ENCODE results near the gene NFXL1. TPM values are rescaled to one million over a fixed set of nuclear protein-coding genes. Genes with fewer than 3 reads are reported as not detected.

The NFXL1 gene
- total and polyA plus RNA-seq, 12 donors = 5.1 to 15.4 (median 7.5) TPM

DNA sequence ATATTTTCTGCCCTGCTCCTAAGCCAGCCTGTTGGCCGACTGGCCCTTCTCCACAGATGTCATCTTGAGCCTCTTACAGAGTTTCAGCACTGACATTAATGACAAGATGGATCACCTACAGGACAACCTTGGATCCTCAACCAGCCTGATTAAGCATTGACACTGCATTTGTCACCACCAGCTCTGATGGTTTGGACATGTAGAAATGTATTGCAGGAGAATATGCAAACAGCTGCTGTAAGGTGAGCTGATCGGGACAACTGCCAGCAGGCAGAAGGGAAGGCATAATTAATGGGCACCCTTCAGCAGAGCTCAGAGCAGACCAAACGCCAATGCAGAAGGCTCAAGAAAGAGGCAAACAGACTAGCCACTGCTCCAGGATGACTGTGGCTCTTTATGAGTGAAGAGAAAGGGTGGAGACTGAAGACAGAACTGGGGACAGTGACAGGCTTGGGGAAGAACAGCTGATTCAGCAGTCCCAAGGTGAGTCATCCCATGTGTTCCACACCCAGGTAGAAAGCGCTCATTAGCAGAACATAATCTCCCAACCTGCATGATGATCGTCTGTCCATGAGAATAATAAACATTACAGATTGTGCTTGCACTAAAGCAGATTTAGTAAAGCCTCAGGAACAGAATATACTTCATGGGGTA, 83.2 kb downstream of the NFXL1 start:
- H3K4me3 ChIP-seq = no peak overlapping the region
- H3K36me3 ChIP-seq (replicated peaks in 1 of 2) = no peaks in the 10 kb centered on the region
- peaks cover 3 to 5% of the 10 kb centered on the region in 2 donors for H3K4me1 ChIP-seq (replicated peaks in 1 of 2)
- H3K27me3 ChIP-seq = no peaks in the 10 kb centered on the region
- 51 to 67% (median 59%) methylated on average over 5 of the region's 5 CpGs for WGBS, 4 donors
- intact Hi-C loops (cut with DNase I) = loop anchor here in 1 of 2 donors (10.0 kb wide), 1 partner anchor 146 kb away; no protein-coding TSS in a partner anchor
- no peaks in the 10 kb centered on the region for H3K9me3 ChIP-seq (replicated peaks in 1 of 3)
- TF ChIP-seq, protein P1, sequence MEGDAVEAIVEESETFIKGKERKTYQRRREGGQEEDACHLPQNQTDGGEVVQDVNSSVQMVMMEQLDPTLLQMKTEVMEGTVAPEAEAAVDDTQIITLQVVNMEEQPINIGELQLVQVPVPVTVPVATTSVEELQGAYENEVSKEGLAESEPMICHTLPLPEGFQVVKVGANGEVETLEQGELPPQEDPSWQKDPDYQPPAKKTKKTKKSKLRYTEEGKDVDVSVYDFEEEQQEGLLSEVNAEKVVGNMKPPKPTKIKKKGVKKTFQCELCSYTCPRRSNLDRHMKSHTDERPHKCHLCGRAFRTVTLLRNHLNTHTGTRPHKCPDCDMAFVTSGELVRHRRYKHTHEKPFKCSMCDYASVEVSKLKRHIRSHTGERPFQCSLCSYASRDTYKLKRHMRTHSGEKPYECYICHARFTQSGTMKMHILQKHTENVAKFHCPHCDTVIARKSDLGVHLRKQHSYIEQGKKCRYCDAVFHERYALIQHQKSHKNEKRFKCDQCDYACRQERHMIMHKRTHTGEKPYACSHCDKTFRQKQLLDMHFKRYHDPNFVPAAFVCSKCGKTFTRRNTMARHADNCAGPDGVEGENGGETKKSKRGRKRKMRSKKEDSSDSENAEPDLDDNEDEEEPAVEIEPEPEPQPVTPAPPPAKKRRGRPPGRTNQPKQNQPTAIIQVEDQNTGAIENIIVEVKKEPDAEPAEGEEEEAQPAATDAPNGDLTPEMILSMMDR (IDR thresholded peaks at IDR 0.05) = no peak
- TF ChIP-seq POLR2A (IDR thresholded peaks at IDR 0.05) = no peak
- no peak for DNase-seq
- H3K27ac ChIP-seq = no peak overlapping the region

- TF ChIP-seq POLR2A (IDR thresholded peaks at IDR 0.05) = no peak
- TF ChIP-seq, protein P1 (IDR thresholded peaks at IDR 0.05) = no peak
- WGBS, 4 donors = 77 to 83% (median 78%) methylated on average over 3 of the region's 3 CpGs
- intact Hi-C loops (cut with DNase I) = loop anchor here in 1 of 2 donors (10.0 kb wide), 1 partner anchor 146 kb away; no protein-coding TSS in a partner anchor
Observed at GRCh38 chr4:47830265-47831025, 83.9 kb downstream of the NFXL1 start.

DNA sequence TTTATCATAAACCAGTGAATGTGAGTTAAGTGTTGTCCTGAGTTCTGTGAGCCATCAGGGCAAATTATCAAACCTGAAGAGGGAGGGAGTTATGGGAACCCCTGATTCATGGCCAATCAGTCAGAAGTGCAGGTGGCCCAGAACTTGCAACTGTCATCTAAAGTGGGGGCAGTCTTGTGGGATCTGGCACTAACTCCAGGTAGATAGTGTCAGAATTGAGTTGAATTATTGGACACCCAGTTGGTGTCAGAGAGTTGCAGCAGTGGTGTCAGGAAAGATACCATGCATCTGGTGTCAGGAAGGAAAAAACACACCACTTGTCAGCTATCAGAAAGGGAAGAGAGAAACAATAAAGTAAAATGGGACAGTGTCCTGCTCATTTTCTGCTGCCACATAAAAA, 84.9 kb downstream of the NFXL1 start:
- H3K9me3 ChIP-seq (replicated peaks in 1 of 3) = no peaks in the 10 kb centered on the region
- H3K27ac ChIP-seq = no peak overlapping the region
- H3K4me3 ChIP-seq = no peak overlapping the region
- no peaks in the 10 kb centered on the region for H3K36me3 ChIP-seq (replicated peaks in 1 of 2)
- intact Hi-C loops (cut with DNase I) = no loop called here
- TF ChIP-seq, protein P1 (IDR thresholded peaks at IDR 0.05) = no peak
- TF ChIP-seq POLR2A (IDR thresholded peaks at IDR 0.05) = no peak
- no peak for DNase-seq
- no peaks in the 10 kb centered on the region for H3K4me1 ChIP-seq (replicated peaks in 1 of 2)
- no peaks in the 10 kb centered on the region for H3K27me3 ChIP-seq

More at GRCh38 chr4:47830265-47831025, 83.9 kb downstream of the NFXL1 start:
- Histone ChIP-seq H3K4me1 (replicated peaks in 1 of 2) (no peaks in the 10 kb centered on the region), H3K27me3 (no peaks in the 10 kb centered on the region), H3K4me3 (no peak overlapping the region), H3K9me3 (replicated peaks in 1 of 3) (no peaks in the 10 kb centered on the region), H3K27ac (no peak overlapping the region), H3K36me3 (replicated peaks in 1 of 2) (no peaks in the 10 kb centered on the region)
- DNase-seq = no peak

DNA sequence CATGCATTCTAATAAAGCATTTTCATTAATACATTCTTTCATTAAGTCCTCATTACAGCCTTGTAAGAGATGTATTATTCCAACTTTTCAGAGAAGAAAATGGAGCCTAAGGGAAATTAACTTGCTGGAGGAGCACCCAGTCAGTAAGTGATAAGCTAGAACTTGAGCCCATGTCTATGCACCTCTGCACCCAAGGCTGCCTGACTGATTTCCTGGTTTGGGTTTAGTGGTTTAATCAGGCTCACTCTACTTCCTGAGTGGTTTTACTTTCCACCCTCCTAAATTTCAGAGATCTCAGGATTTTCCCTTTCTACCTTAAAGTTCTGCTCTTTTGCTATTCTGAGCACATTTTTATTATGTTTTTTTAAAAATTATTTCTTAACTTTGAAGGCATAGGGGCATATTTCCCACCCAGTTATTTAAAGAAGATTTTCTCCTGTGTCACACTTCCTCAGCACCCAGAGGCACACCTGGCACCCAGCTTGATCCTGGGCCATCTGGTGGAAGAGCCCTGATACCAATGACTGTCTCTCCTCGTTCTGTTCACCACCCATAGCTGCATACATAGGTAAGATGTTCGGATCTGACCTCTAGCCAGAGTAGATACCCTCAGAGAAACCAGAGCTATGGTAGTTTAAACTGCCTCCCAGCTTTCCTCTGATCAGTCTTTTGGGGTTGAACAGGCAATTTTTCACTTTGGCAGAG, 86.9 kb downstream of the NFXL1 start:
- TF ChIP-seq, protein P1 (IDR thresholded peaks at IDR 0.05) = no peak
- no peak for TF ChIP-seq POLR2A (IDR thresholded peaks at IDR 0.05)
- Histone ChIP-seq H3K4me3 (no peak overlapping the region), H3K27ac (no peak overlapping the region), H3K36me3 (replicated peaks in 1 of 2) (no peaks in the 10 kb centered on the region), H3K27me3 (no peaks in the 10 kb centered on the region), H3K4me1 (replicated peaks in 1 of 2) (no peaks in the 10 kb centered on the region), H3K9me3 (replicated peaks in 1 of 3) (no peaks in the 10 kb centered on the region)
- 54 to 68% (median 65%) methylated on average over 2 of the region's 2 CpGs for WGBS, 4 donors
- intact Hi-C loops (cut with DNase I) = no loop called here
- DNase-seq = no peak

Measured in adrenal gland (tissue), 12 donors.